Activated gamma-delta T cell (primary cell): Measurements from ENCODE around the gene FOXL3.
"Not testable (repeated sequence)": the region's sequence is repeated elsewhere in the genome, so short reads cannot be mapped to it uniquely, and the experiment has no call there.

Experiments used
- DNase-seq: peaks from one replicate; lab custom pipeline; 2025; lab: John Stamatoyannopoulos, UW

Gene FOXL3

DNA sequence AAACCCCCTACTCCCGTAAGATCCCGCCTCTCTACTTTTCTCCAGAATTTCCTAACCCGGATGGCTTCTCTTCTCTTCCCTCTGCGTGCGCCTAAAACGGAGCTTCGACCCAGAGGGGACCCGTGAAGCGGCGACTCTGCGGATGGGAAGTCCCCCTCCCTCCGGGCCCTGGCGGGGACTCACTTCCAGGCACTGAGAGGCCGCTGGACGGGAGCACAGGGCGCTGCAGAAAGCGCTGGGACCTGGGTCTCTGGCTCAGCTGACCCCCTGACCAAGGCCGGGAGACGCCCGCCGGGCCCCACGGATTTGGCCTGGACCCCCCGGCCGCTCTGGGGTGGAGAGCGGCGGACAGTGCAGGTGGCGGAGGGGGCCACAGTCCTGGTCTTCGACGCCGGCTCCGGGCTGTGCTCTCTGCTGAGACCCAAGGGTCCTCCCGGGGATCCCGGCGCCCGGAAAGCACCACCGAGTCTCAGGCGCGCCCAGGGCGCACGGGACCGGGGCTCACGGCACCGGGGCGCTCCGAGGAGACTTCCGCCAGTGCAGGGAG lies 688 bp upstream of the FOXL3 start:
- DNase-seq = no peak

DNA sequence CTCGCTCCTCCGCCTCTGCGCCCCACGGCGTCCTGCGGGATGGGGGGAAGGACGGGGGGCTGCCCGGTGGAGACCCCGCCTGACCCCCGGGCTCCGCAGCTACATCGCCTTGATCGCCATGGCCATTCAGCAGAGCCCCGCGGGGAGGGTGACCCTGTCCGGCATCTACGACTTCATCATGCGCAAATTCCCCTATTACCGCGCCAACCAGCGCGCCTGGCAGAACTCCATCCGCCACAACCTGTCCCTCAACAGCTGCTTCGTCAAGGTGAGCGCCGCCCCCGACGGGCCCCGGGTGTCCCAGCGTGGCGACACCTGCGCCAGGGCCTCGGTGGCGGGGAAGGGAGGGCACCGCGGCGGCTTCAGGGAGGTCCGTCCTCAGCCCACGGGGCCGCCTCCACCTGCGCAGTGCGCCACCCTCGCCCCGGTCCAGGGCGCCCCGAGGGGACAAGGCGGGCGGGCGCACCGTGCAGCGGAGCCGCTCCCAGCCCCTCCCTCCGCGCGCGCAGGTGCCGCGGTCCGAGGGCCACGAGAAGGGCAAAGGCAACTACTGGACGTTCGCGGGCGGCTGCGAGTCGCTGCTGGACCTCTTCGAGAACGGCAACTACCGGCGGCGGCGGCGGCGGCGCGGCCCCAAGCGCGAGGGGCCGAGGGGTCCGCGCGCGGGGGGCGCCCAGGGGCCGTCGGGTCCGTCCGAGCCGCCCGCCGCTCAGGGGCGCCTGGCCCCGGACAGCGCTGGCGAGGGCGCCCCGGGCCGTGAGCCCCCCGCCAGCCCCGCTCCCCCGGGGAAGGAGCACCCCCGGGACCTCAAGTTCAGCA lies 793 bp downstream of the FOXL3 start:
- no peak for DNase-seq

GRCh38 chr7:291373-292092 lies 1.6 kb downstream of the FOXL3 start:
- DNase-seq = no peak

DNA sequence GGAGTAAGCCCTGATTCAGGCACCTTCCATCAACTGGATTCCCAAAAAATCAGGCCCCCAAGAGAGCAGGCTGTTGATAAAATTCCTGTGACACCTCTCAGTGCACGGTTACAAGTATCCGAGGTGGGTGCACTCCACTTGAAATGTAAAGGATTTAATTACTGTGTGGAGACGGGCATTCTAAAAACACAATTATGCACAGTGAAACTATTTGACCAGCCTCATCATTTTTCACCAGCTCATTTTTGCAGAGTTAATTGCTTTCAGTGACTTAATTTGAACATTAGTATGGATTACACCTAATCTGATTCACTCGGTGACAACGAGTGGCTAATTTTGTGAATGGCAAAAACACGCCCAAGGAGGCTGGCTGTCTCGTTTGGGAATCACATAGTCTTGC lies 2.3 kb downstream of the FOXL3 start:
- DNase-seq = no peak

GRCh38 chr7:292826-293225 lies 2.9 kb downstream of the FOXL3 start:
- DNase-seq = no peak

GRCh38 chr7:293681-294439 lies 3.9 kb downstream of the FOXL3 start:
- DNase-seq = no peak

- DNase-seq = no peak
These were observed 4.6 kb downstream of the FOXL3 start for GRCh38 chr7:294440-295154.

DNA sequence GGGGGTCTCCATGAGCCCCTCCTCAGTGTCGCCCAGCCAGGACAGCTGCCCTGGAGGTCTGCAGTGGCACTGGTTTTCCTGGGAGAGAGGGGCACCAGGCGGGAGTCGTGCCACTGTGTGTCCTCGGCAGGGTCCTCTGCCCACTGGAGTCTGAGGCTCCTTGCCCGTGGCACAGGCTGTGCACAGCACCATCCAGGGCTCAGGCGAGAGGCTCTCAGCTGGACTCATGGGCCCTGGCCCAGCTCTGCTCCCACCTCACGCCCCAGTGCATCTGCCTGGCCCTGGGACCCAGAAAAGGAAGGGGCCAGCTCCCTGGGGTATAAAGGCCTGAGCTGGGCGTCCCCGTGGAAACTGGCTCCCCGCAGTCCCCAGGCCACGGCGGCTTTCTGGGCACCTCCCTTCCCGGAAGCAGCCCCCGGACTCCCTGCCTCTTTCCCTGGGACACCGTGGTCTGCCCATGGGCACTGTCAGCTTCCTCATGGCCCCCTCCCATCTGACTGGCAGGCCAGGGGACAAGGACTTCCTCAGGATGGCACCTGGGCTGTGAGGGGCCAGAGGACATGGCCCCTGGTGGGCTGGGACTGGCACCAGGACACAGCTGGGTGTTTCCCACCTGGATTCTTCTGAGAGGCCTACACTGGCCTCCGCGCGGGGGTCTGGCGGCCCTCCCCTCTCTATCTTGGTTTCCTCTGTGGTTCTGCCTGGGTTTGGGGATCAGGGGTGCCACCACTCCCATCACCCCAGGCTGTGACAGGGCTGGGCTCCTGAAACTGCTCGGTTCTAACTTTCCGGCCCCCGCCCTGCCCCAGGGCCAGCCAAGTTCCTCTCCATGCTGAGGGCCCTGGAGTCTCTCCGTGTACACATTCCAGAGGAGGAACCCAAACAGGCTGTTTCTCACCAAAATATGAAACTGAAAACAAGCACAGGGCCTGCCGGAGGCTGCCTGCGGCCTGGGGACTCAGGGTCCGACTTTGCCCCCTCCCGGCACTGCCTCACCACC lies 5.5 kb downstream of the FOXL3 start:
- no peak for DNase-seq

DNA sequence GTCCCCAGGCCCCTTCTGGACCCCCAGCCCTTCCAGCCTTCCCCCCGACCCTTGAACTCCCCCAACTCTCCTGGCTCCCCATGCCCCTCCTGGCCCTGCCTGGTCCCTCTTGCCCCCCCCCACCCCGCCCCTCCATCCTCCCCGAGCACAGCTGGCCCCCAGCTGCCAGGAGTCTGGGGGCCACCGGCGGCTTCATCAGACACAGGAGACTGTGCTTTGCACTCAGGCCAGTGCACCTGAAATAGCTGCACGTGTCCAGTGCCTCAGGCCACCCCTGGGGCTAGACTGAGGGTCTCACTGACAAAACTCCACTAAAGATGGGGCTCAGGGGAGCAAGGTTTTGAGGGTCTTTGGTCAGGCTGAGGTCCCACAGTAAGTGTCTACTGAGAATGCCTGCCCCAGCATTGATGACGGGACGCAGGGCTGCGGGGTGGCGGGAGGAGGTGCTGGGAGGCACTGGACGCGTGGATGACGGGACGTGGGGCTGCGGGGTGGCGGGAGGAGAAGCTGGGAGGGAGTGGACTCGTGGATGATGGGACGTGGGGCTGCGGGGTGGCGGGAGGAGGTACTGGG lies 6.5 kb downstream of the FOXL3 start:
- DNase-seq = no peak

- not testable (repeated sequence) for DNase-seq
These were observed 7.2 kb downstream of the FOXL3 start for GRCh38 chr7:297141-297540.

- DNase-seq = no peak
These were observed 7.8 kb downstream of the FOXL3 start for GRCh38 chr7:297611-298374.

DNA sequence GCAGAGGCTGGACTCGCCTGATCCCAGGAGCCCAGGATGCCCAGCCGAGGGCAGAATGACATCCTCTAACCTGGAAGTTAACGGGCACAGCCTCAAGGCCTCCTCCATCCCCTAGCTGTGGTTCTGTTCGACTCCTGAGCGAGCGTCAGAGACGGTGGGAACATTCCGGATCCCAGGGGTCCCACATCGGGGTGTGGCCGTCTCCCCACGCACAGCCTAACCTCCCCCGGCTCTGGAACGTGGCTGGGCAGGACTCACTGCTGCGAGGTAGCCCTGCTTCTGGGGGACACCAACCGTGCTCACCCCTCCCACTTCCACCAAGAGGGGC lies 8.4 kb downstream of the FOXL3 start:
- no peak for DNase-seq

DNA sequence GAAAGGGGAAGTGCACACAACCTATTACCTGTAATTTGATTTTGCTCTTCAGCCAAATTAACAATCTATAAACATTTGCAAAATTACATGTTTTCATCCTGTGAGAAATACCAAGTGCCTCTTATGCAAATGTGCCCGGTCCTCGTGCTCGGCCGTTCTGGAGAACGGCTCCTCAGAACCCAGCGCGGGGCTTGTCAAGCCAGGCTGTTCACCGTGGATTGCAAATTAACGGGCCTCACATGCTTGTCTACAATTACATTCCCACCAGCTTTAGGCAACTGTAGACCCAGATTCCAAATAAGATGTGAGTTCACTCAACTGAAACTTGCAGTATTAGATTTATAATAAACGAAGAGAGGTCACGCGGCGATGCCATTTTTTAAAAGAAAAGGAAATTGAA lies 8.8 kb downstream of the FOXL3 start:
- no peak for DNase-seq

DNA sequence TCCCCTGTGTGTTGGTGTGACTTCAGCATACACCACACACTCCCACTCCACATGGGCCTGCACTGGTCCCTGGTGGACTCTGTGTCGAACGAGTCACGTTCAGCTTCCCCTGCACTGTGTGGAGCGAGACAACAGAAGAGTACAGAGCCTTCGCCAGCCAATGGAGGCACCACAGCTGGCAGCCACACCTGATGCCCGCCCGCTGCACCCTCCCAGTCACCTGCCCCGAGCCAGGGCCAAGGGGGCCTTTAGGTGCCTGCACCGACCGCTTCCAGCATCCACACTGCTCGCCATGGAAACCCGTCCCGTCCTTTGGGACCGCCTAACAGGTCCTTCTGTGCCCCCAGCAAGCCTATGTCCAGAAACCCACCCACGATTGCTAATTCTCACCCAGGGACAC lies 9.2 kb downstream of the FOXL3 start:
- DNase-seq = no peak

DNA sequence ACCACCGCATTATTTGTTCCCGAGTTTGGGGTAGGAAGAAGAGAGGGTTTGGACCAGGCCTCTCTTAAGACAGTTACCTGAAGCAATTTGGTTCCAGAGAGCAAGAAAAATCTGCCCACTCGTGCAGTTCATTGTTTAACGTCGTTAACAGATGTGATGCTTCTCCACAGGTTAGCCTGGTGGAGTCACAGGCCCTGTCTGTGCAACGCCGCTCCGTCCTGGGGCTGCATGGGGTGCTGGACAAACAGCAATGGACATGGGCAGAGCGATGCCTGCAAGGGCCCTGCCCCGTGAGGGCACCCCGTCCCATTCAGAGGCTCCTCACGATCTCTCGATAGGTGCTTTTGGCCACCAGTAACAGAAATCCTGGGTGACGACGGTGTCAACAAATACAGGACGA lies 9.7 kb downstream of the FOXL3 start:
- DNase-seq = no peak

- no peak for DNase-seq
These were observed 10.1 kb downstream of the FOXL3 start for GRCh38 chr7:300048-300447.

GRCh38 chr7:300546-301290 lies 10.7 kb downstream of the FOXL3 start:
- no peak for DNase-seq

GRCh38 chr7:301291-302053 lies 11.5 kb downstream of the FOXL3 start:
- no peak for DNase-seq
